Activated naive CD4-positive, alpha-beta T cell treated with anti-CD3 and anti-CD28 coated beads, Interleukin-2, amount 10 ng/mL, durations not matched to agents 7 days and 5 days (primary cell): ENCODE measurements around the gene MYO3B.

ENCODE experiments used
- CTCF ChIA-PET: fragments of 350-600 bp; sonication (Branson Sonifier 250); formaldehyde crosslinking; loops from one replicate; lab custom pipeline; 2021; ENCODE audit warnings: antibody characterized with exemption; lab: Charles Lee
- DNase-seq: peaks from one replicate; pipeline ENCODE4 v3.0.0-alpha.2; 2020
- H3K27ac Mint-ChIP-seq: one replicate; pipeline ENCODE4 v1.8.0; 2021; ENCODE audit warnings: mild to moderate bottlenecking, moderate library complexity, mixed read lengths
- H3K27me3 Mint-ChIP-seq: one replicate; pipeline ENCODE4 v1.8.0; 2021; ENCODE audit warnings: mild to moderate bottlenecking, mixed read lengths
- H3K36me3 Mint-ChIP-seq: one replicate; pipeline ENCODE4 v1.8.0; 2021; ENCODE audit warnings: mixed read lengths
- H3K4me1 Mint-ChIP-seq: one replicate; pipeline ENCODE4 v1.8.0; 2021; ENCODE audit warnings: mixed read lengths
- H3K4me3 Mint-ChIP-seq: one replicate; pipeline ENCODE4 v1.8.0; 2021; ENCODE audit warnings: mild to moderate bottlenecking, moderate library complexity, mixed read lengths
- H3K9me3 Mint-ChIP-seq: one replicate; pipeline ENCODE4 v1.8.0; 2021; ENCODE audit warnings: mixed read lengths

The MYO3B gene

GRCh38 chr2:170244555-170244954, 66.6 kb downstream of the MYO3B start:
- Mint-ChIP-seq H3K27me3 (peaks cover 21% of the 10 kb centered on the region), H3K36me3 (no peaks in the 10 kb centered on the region), H3K27ac (no peak overlapping the region), H3K4me1 (no peaks in the 10 kb centered on the region), H3K4me3 (no peak overlapping the region), H3K9me3 (no peaks in the 10 kb centered on the region)
- CTCF ChIA-PET: no interaction called here
- no peak for DNase-seq

- Mint-ChIP-seq H3K4me3 (no peak overlapping the region), H3K4me1 (no peaks in the 10 kb centered on the region), H3K36me3 (no peaks in the 10 kb centered on the region), H3K27ac (no peak overlapping the region), H3K9me3 (no peaks in the 10 kb centered on the region), H3K27me3 (peaks cover 17% of the 10 kb centered on the region)
- DNase-seq: no peak
- CTCF ChIA-PET: no interaction called here
Observed at GRCh38 chr2:170245312-170245711, 67.4 kb downstream of the MYO3B start.

GRCh38 chr2:170247333-170247732, 69.4 kb downstream of the MYO3B start:
- Mint-ChIP-seq H3K9me3 (no peaks in the 10 kb centered on the region), H3K4me3 (no peak overlapping the region), H3K4me1 (no peaks in the 10 kb centered on the region), H3K36me3 (no peaks in the 10 kb centered on the region), H3K27ac (no peak overlapping the region), H3K27me3 (peaks cover 17% of the 10 kb centered on the region)
- no peak for DNase-seq
- CTCF ChIA-PET: interaction anchor here (1.3 kb wide), 1 partner anchor 11 kb away, joined by 4 read pairs; no protein-coding TSS in a partner anchor

- Mint-ChIP-seq H3K36me3 (no peaks in the 10 kb centered on the region), H3K27me3 (peaks cover 17% of the 10 kb centered on the region), H3K27ac (no peak overlapping the region), H3K9me3 (no peaks in the 10 kb centered on the region), H3K4me1 (no peaks in the 10 kb centered on the region), H3K4me3 (no peak overlapping the region)
- no peak for DNase-seq
- CTCF ChIA-PET: interaction anchor here (1.2 to 1.3 kb wide), 2 partner anchors 11 to 16 kb away, joined by 3 to 4 read pairs; no protein-coding TSS in a partner anchor
Observed at GRCh38 chr2:170247882-170248393, 70.0 kb downstream of the MYO3B start.

- CTCF ChIA-PET: interaction anchor here (0.6 to 1.2 kb wide), 2 partner anchors 14 to 16 kb away, joined by 3 read pairs; no protein-coding TSS in a partner anchor
- H3K36me3 Mint-ChIP-seq: no peaks in the 10 kb centered on the region
- H3K27me3 Mint-ChIP-seq: peaks cover 17% of the 10 kb centered on the region
- H3K9me3 Mint-ChIP-seq: no peaks in the 10 kb centered on the region
- no peak overlapping the region for H3K27ac Mint-ChIP-seq
- no peaks in the 10 kb centered on the region for H3K4me1 Mint-ChIP-seq
- no peak for DNase-seq
- H3K4me3 Mint-ChIP-seq: no peak overlapping the region
Observed at GRCh38 chr2:170248574-170249393, 70.8 kb downstream of the MYO3B start.

GRCh38 chr2:170249761-170250160, 71.8 kb downstream of the MYO3B start:
- H3K27me3 Mint-ChIP-seq: peaks cover 17% of the 10 kb centered on the region
- no peaks in the 10 kb centered on the region for H3K4me1 Mint-ChIP-seq
- CTCF ChIA-PET: interaction anchor here (0.6 kb wide), 1 partner anchor 15 kb away, joined by 3 read pairs; no protein-coding TSS in a partner anchor

GRCh38 chr2:170250584-170250983, 72.6 kb downstream of the MYO3B start:
- no peak overlapping the region for H3K4me3 Mint-ChIP-seq
- no peak overlapping the region for H3K27ac Mint-ChIP-seq
- no peaks in the 10 kb centered on the region for H3K4me1 Mint-ChIP-seq
- no peaks in the 10 kb centered on the region for H3K36me3 Mint-ChIP-seq
- H3K9me3 Mint-ChIP-seq: no peaks in the 10 kb centered on the region
- CTCF ChIA-PET: no interaction called here
- no peak for DNase-seq
- peaks cover 21% of the 10 kb centered on the region for H3K27me3 Mint-ChIP-seq

More at GRCh38 chr2:170249761-170250160, 71.8 kb downstream of the MYO3B start:
- DNase-seq: no peak
- no peak overlapping the region for H3K4me3 Mint-ChIP-seq
- H3K27ac Mint-ChIP-seq: no peak overlapping the region
- H3K9me3 Mint-ChIP-seq: no peaks in the 10 kb centered on the region
- H3K36me3 Mint-ChIP-seq: no peaks in the 10 kb centered on the region

GRCh38 chr2:170252414-170252813, 74.5 kb downstream of the MYO3B start:
- no peak for DNase-seq
- Mint-ChIP-seq H3K27ac (no peak overlapping the region), H3K36me3 (no peaks in the 10 kb centered on the region), H3K4me1 (no peaks in the 10 kb centered on the region), H3K4me3 (no peak overlapping the region), H3K9me3 (no peaks in the 10 kb centered on the region), H3K27me3 (peaks cover 14% of the 10 kb centered on the region)
- CTCF ChIA-PET: no interaction called here

GRCh38 chr2:170253721-170254230, 75.8 kb downstream of the MYO3B start:
- Mint-ChIP-seq H3K4me1 (no peaks in the 10 kb centered on the region), H3K9me3 (no peaks in the 10 kb centered on the region)
- CTCF ChIA-PET: interaction anchor here (0.9 kb wide), 1 partner anchor 14 kb away, joined by 3 read pairs; no protein-coding TSS in a partner anchor

GRCh38 chr2:170254293-170254732, 76.4 kb downstream of the MYO3B start:
- DNase-seq: no peak
- Mint-ChIP-seq H3K36me3 (no peaks in the 10 kb centered on the region), H3K4me1 (no peaks in the 10 kb centered on the region), H3K4me3 (no peak overlapping the region), H3K27me3 (peaks cover 9% of the 10 kb centered on the region), H3K27ac (no peak overlapping the region), H3K9me3 (no peaks in the 10 kb centered on the region)
- CTCF ChIA-PET: interaction anchor here (0.9 kb wide), 1 partner anchor 13 kb away, joined by 3 read pairs; no protein-coding TSS in a partner anchor

More at GRCh38 chr2:170253721-170254230, 75.8 kb downstream of the MYO3B start:
- Mint-ChIP-seq H3K27me3 (peaks cover 13% of the 10 kb centered on the region), H3K27ac (no peak overlapping the region), H3K36me3 (no peaks in the 10 kb centered on the region), H3K4me3 (no peak overlapping the region)
- no peak for DNase-seq

GRCh38 chr2:170255137-170255536, 77.2 kb downstream of the MYO3B start:
- Mint-ChIP-seq H3K9me3 (no peaks in the 10 kb centered on the region), H3K27ac (no peak overlapping the region), H3K36me3 (no peaks in the 10 kb centered on the region), H3K4me3 (no peak overlapping the region), H3K4me1 (no peaks in the 10 kb centered on the region), H3K27me3 (peaks cover 9% of the 10 kb centered on the region)
- CTCF ChIA-PET: no interaction called here
- no peak for DNase-seq

GRCh38 chr2:170255971-170256370, 78.0 kb downstream of the MYO3B start:
- H3K9me3 Mint-ChIP-seq: no peaks in the 10 kb centered on the region
- peaks cover 9% of the 10 kb centered on the region for H3K27me3 Mint-ChIP-seq
- DNase-seq: no peak
- no peak overlapping the region for H3K27ac Mint-ChIP-seq
- CTCF ChIA-PET: no interaction called here
- no peak overlapping the region for H3K4me3 Mint-ChIP-seq
- H3K4me1 Mint-ChIP-seq: no peaks in the 10 kb centered on the region
- no peaks in the 10 kb centered on the region for H3K36me3 Mint-ChIP-seq

GRCh38 chr2:170258382-170258781, 80.4 kb downstream of the MYO3B start:
- Mint-ChIP-seq H3K4me3 (no peak overlapping the region), H3K9me3 (no peaks in the 10 kb centered on the region), H3K4me1 (no peaks in the 10 kb centered on the region), H3K27me3 (peaks cover 9% of the 10 kb centered on the region), H3K36me3 (no peaks in the 10 kb centered on the region), H3K27ac (no peak overlapping the region)
- DNase-seq: no peak
- CTCF ChIA-PET: interaction anchor here (1.3 kb wide), 1 partner anchor 23 kb away, joined by 5 read pairs; no protein-coding TSS in a partner anchor

GRCh38 chr2:170260188-170260587, 82.2 kb downstream of the MYO3B start:
- no peak overlapping the region for H3K27ac Mint-ChIP-seq
- CTCF ChIA-PET: no interaction called here
- H3K4me3 Mint-ChIP-seq: no peak overlapping the region
- H3K9me3 Mint-ChIP-seq: no peaks in the 10 kb centered on the region
- no peaks in the 10 kb centered on the region for H3K4me1 Mint-ChIP-seq
- H3K36me3 Mint-ChIP-seq: no peaks in the 10 kb centered on the region
- H3K27me3 Mint-ChIP-seq: no peaks in the 10 kb centered on the region
- DNase-seq: no peak
